ENCODE data around the gene PI4KB. TPM values are rescaled to one million over a fixed set of nuclear protein-coding genes. Genes with fewer than 3 reads are reported as not detected.

PI4KB gene
- total RNA-seq, 1 donor from 2014 or later, result 39.9 TPM

- peak; percentile 11 for DNase-seq
Observed at GRCh38 chr1:151311589-151312331, 15.5 kb downstream of the PI4KB start.

GRCh38 chr1:151311011-151311410, 16.2 kb downstream of the PI4KB start:
- DNase-seq, result no peak

GRCh38 chr1:151309811-151310323, 17.3 kb downstream of the PI4KB start:
- DNase-seq, result no peak

- DNase-seq, result no peak
Observed at GRCh38 chr1:151294742-151295462, 32.3 kb downstream of the PI4KB start.

GRCh38 chr1:151293093-151293492, 34.1 kb downstream of the PI4KB start:
- no peak for DNase-seq

- no peak for DNase-seq
Observed at GRCh38 chr1:151292207-151293030, 34.8 kb downstream of the PI4KB start.

- DNase-seq, result no peak
Observed at GRCh38 chr1:151290709-151291303, 36.4 kb downstream of the PI4KB start.

- DNase-seq, result no peak
Observed at GRCh38 chr1:151289991-151290708, 37.1 kb downstream of the PI4KB start.

- no peak for DNase-seq
Observed at GRCh38 chr1:151289080-151289935, 37.9 kb downstream of the PI4KB start.

- DNase-seq, result no peak
Observed at GRCh38 chr1:151288502-151288901, 38.7 kb downstream of the PI4KB start.

GRCh38 chr1:151287767-151288500, 39.3 kb downstream of the PI4KB start:
- DNase-seq, result no peak

- DNase-seq, result no peak
Observed at GRCh38 chr1:151287341-151287699, 39.9 kb downstream of the PI4KB start.

- no peak for DNase-seq
Observed at GRCh38 chr1:151286619-151287340, 40.4 kb downstream of the PI4KB start.

GRCh38 chr1:151284013-151284577, 43.1 kb downstream of the PI4KB start:
- no peak for DNase-seq

GRCh38 chr1:151282883-151283725, 44.1 kb downstream of the PI4KB start:
- DNase-seq, result no peak

- peak; percentile 100 for DNase-seq
Observed at GRCh38 chr1:151281969-151282882, 45.0 kb downstream of the PI4KB start, which contains the start of gene ZNF687. Gene ZNF687 (plus strand): TSS chr1:151282299. CDS start chr1:151286292, 3,993 bp downstream.

Measured in skin of body (tissue), 2 donors.